GM21423 (cell line): Measurements from ENCODE around the gene SLC7A1.
A peak's percentile ranks its signal among the peaks of the same experiment; 100 is the strongest.

Source experiments
- ATAC-seq: cut with Tn5 transposase; IDR thresholded peaks from one replicate; pipeline ENCODE4 v1.9.1; 2021; ENCODE audit warnings: mild to moderate bottlenecking, moderate library complexity; ENCODE audit not compliant: unreplicated experiment

Gene SLC7A1

GRCh38 chr13:29496241-29496712, 99.2 kb downstream of the SLC7A1 start:
- ATAC-seq, result peak; percentile 73

DNA sequence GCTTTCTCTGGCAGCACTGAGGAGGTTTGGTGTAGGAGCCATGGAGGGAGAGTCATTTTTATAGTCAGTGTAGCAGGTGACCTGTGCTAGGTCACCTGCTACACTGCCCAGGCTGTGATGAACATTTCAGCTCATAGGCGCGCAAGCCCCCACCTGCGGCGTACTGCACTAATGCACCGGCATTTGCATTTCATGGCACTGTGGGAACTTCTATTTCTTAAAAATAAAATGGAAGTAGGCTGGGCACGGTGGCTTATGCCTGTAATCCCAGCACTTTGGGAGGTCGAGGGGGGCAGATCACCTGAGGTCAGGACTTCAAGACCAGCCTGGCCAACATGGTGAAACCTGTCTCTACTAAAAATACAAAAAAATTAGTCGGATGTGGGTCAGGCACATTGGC, 101.0 kb downstream of the SLC7A1 start:
- no peak for ATAC-seq

- ATAC-seq, result no peak
Observed at GRCh38 chr13:29493796-29494195, 101.7 kb downstream of the SLC7A1 start.

- ATAC-seq, result no peak
Observed at GRCh38 chr13:29491248-29491647, 104.2 kb downstream of the SLC7A1 start.

- ATAC-seq, result no peak
Observed at GRCh38 chr13:29490561-29490885, 105.0 kb downstream of the SLC7A1 start.

DNA sequence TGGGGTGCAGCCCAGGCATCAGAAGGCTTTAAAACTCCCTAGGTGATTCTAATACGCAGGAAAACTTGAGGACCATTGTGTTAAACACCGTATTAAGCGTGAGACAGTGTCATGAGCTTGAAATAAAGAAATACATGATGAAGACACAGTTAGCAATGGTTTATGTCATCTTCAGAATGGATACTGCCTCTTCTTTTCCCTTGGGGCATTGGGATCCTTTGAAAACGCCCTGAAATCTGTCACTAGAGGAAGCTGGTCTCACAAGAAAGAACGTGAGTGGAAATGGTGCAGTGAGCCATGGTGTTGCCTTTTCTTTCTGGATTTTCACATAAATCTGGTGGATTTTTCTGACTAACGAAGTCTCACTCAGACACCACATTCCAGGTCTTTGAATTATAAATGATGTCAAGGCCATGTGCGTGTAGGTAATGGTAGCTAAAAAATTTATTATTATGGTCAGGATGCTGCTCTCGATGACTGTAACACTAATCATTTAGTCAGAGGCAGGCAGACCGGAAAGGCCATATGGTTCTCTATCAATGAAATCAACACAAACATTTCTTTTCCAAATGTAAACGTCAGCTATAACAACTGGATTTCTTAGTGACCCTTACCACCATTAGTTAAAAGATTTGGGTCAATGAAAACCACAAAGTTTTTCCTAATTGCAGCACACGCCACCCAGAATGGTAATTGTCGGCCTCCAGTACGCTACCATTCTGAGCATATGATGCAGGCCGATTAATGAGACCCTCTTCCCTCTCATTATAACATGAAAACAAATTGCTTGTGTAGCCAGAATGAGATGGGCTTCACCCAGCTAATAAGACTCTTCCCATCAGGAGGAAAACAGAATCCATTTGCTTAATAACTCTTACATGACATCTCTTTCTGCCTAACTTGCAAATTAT, 105.6 kb downstream of the SLC7A1 start:
- no peak for ATAC-seq

DNA sequence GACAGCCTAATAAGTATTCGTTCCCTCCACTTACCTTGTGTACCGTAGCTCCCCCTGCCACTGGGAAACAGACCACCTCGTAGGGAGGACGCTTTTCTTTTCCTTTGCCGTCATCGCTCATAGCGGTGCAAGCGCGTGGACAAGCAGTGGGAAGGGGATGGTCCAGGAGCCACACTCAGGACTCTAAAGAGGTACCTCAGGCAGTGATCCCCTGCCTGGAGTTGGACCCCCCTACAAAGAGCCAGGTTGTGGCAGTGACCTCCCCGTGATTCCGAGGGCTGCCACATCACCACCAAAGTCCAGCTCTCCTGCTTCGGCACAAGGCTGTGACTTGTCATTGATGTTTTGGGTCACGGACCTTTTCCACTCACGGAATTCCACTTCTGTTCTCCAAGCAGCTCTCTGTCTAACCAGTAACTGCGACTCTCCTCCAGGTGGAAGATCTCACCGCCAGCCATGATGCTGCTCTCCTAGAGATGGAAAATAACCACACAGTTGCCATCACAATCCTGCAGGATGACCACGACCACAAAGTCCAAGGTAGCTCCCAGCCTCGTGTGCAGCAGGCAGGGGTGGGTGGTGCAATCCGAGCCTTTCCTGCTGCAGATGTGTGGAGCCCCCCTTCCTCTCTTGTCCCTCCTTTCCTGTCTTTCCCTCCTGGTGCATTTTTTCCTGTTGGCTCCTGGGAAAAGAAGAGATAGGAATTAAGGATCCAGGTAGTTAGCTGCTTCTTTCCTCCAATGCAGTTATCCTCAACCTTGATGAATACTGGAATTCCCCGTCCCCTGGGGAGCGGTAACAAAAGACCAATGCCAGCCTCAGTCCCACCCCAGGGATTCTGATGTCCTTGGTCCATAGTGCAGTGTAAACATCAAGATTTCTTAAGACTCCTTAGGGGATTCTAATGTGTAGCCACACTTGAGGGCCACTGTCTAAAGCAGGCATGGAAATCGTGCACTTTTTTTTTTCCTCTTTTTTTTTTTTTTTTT, 107.7 kb downstream of the SLC7A1 start:
- no peak for ATAC-seq

GRCh38 chr13:29486551-29486950, 108.9 kb downstream of the SLC7A1 start:
- no peak for ATAC-seq

DNA sequence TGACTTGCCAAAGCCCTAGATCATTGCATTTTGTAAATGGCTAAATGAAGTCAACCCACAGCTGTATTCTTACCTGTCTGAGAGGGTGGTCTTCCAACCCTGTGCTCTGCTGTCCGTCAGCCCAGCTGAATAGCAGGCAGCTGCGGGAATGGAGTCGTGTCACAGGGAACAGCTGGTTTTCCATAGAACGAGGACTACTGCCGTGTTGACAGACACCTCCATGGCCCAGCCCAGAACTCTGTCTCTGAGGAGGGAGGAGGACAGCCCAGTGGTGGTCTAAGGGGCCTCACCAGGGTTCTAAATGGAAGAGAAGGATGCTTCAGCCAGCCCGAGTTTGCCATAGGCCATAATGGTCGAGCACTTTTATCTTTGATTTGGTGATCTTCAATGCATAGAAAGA, 110.7 kb downstream of the SLC7A1 start:
- ATAC-seq, result no peak

DNA sequence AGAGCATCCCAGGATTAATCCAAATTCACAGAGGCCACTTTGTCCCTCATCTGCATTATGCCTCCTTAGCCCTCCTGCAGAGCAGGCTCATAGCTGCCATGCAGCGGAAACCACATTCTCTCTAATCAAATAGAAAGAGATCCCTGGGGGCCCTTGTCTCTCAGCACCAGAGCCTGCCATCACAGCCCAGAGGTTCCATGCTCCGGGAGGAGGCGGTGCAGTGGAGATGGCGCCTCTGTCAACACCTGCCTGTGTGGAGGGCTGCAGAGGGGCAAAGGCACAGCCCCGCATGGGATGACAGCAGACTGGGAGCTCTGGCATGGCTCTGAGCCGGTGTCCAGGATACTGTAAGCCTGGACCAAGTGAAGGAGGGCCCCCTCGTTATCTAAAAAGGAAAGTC, 111.3 kb downstream of the SLC7A1 start:
- ATAC-seq, result no peak

DNA sequence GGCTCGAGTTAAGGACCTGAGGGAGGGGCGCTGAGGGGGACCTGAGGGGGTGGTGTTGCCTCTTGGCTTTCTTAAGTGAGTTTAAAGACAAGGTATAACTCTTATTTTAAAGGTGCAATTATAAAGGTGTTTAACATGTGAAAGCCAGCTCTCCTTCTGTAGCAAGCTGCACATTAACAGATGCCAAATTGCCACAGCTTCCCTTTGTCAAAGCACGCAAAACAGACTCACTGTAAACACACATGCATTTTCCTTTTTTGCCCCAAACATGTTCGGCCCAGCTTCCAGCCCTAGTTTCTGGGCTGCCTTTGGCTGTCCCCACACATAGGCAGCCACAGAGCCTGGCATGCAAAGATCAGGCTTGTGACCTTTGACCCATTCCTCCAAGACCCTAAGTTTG, 111.9 kb downstream of the SLC7A1 start:
- no peak for ATAC-seq

DNA sequence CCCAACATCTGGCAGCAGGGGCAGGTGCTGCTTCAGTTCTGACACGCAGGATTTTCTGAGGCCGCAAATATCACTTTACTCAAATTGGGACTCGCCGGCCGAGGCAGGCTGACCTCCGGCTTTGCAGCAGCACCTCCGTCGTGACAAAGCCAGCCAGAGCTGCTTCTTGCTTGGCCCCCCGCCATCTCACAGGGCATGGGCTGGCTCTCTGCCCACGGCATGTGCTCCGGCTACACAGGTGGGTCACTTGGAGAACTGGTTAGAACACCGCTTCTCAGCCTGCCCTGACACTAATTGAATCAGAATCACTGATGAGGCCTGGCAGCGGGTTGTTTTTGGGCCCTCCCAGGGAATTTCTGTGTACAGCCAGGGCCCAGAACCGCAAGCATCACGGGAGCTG, 112.3 kb downstream of the SLC7A1 start:
- ATAC-seq, result no peak

DNA sequence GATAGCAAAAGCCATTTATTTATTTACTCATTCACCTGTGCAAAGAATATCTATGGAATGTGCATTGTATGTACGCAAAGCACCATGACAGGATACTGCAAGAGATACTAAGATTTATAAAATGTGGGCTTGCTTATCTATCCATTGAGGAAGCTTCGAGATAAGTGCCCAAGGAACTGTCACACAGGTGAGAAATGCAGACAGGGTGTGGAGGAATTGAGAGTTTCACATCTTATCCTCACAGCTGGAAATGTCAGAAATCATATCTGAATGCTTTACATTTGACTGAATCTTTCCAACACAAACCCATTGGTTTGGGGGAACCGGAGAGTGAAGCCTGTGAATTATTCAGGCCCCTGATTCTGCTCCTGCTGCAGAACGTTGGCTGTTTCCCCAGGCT, 113.0 kb downstream of the SLC7A1 start:
- no peak for ATAC-seq

GRCh38 chr13:29481603-29482002, 113.9 kb downstream of the SLC7A1 start:
- no peak for ATAC-seq

DNA sequence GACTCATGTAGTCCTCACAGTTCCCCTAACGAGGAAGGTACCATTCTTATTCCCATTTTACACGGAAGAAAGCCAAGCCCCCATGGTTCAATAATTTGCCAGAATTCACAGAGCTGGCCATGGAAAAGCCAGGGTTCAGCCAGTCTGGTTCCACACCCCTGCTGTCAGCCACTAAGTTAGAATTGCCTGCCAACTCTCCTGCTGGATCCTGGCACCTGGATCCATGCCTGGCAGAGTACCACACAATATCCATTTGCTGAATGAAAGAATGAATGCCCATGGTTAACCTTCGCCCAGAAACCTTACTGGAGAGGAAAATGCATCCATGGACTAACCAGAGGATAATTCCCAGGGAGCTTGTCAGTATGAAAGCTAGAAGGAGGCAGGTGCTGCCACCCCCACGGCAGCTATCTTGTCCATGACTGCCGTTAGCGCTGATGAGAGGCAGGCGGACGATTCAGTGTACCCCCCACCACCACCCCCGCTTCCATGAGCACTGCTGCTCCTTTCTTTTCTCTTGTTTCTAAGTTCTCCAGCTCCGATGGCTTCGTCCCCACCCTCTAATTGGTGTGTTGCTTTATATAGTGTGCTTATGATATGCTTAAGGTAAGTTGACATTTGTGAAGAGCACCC, 114.5 kb downstream of the SLC7A1 start:
- ATAC-seq, result no peak

DNA sequence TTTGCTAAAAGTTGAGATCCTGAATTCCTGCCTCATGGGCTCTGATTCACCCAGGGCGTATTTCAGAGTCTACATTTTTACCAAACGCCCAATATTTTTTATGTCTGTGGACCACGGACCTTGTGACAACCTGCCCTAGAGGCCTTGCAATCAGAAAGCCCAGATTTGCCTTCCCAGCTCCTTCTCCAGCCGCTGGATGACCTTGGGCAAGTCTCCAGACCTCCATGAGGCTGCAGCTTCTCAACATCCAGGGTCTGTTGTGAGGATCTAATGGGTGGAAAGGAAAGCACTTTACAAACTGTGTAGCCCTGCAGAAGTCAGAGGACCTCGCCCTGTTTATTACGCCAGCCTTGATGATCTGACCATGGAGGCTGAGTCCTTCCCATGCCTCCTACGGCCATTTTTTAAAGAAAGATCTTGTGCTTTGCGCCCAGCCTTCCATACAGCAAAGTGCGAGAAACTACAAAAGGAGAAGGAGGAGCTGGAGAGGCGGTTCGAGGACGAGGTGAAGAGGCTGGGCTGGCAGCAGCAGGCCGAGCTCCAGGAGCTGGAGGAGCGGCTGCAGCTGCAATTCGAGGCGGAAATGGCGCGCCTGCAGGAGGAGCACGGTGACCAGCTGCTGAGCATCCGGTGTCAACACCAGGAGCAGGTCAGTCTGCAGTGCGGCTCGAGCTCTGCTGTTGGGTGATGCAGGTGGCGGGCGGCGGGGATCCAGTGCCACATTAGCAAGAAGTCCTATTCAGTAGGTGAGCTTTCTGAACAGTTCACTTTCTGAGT, 115.6 kb downstream of the SLC7A1 start:
- no peak for ATAC-seq

DNA sequence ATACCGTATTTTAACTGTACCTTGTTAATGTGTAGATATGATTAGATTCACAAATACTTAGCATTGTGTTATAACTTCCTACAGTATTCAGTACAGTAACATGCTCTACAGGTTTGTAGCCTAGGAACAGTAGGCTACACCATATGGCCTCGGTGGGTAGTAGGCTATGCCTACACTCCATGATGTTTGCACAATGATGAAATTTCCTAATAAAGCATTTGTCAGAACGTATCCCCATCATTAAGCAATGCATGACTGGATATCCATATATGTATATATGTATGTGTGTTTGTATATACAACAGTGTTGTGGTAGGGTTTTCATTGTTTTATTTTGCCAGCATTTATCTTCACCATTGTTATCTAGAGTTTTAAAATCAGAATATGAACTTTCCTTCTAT, 119.4 kb downstream of the SLC7A1 start:
- ATAC-seq, result no peak

DNA sequence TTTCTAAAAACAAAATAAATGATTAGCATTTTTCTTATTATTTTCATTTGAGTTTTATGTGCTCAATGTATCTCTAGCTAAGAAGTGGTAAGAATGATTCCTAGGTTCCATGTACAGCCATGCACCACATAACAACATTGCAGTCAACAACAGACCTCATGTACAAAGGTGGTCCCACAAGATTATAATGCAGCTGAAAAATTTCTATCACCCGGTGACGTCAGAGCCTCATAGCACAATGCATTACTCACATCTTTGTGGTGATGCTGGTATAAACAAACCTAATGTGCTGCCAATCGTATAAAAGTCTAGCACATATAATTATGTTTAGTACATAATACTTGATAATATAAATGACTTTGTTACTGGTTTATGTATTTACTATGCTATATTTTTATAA, 120.5 kb downstream of the SLC7A1 start:
- no peak for ATAC-seq

- ATAC-seq, result no peak
Observed at GRCh38 chr13:29473166-29473565, 122.3 kb downstream of the SLC7A1 start.

GRCh38 chr13:29472332-29472961, 123.0 kb downstream of the SLC7A1 start:
- no peak for ATAC-seq
